NT2/D1 (cell line): ENCODE results near the gene GSKIP.

Experiments
- SUZ12 ChIP-seq: IDR thresholded peaks from 2 replicates; pipeline ENCODE4 v1.6.1; 2011; ENCODE audit not compliant: insufficient read length, insufficient read depth; ENCODE audit errors: extremely low read depth
- YY1 ChIP-seq: IDR thresholded peaks from 2 replicates; pipeline ENCODE4 v1.6.1; 2011; ENCODE audit not compliant: insufficient read length, insufficient read depth
- ZNF274 ChIP-seq: IDR thresholded peaks from 2 replicates; pipeline ENCODE4 v1.6.1; 2011; ENCODE audit warnings: mild to moderate bottlenecking, low read depth, low read length

DNA sequence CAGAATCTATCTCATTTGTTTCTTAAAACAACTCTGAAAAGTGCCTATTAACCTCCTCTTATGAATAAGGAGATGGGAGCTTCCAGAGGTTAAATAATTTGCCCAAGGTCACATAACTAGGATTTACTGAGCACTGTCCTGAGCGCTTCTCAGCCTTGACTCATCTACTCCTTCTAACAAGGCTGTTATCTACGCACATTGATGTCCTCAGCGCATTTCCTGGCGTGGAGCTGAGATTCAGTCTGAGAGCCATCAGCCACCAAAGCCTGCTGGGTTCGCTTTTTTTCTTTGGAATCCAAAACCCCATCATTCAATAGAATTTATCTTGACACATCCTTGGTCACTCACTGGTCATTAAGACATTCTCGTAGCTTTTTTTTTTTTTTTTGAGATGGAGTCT is 57.9 kb downstream of the GSKIP start:
- TF ChIP-seq ZNF274 (no peak), SUZ12 (no peak), YY1 (no peak)
